ACC112 (cell line): ENCODE measurements around the gene TACC2.

Experiments used
- H2AFZ ChIP-seq: fragments of 200-600 bp; sonication (generic); one replicate; pipeline ENCODE4 v1.6.0; 2017; ENCODE audit warnings: antibody characterized with exemption, low read length; ENCODE audit not compliant: unreplicated experiment
- H3K27ac ChIP-seq: fragments of 200-600 bp; sonication (generic); 2 replicates; pipeline ENCODE4 v1.5.1; 2014; ENCODE audit warnings: low read depth, mild to moderate bottlenecking, antibody characterized with exemption, low read length, moderate library complexity
- H3K27me3 ChIP-seq: fragments of 200-600 bp; sonication (generic); 2 replicates; pipeline ENCODE4 v1.6.1; 2014; ENCODE audit warnings: mild to moderate bottlenecking, antibody characterized with exemption, low read length, moderate library complexity, mixed read lengths; ENCODE audit not compliant: insufficient read depth
- H3K36me3 ChIP-seq: fragments of 200-600 bp; sonication (generic); 2 replicates; pipeline ENCODE4 v1.6.1; 2016; ENCODE audit warnings: mild to moderate bottlenecking, antibody characterized with exemption, low read length, moderate library complexity, mixed read lengths; ENCODE audit not compliant: insufficient read depth
- H3K4me1 ChIP-seq: fragments of 200-600 bp; sonication (generic); one replicate; pipeline ENCODE4 v1.6.1; 2016; ENCODE audit warnings: low read length, mixed read lengths; ENCODE audit not compliant: insufficient read depth, unreplicated experiment, control insufficient read depth
- H3K4me3 ChIP-seq: fragments of 200-600 bp; sonication (generic); 2 replicates; pipeline ENCODE4 v1.5.1; 2014; ENCODE audit warnings: mild to moderate bottlenecking, low read depth, low read length
- H3K79me2 ChIP-seq: fragments of 200-600 bp; sonication (generic); one replicate; pipeline ENCODE4 v1.6.0; 2016; ENCODE audit warnings: low read length; ENCODE audit not compliant: control insufficient read depth, unreplicated experiment, insufficient read depth

TACC2 gene

DNA sequence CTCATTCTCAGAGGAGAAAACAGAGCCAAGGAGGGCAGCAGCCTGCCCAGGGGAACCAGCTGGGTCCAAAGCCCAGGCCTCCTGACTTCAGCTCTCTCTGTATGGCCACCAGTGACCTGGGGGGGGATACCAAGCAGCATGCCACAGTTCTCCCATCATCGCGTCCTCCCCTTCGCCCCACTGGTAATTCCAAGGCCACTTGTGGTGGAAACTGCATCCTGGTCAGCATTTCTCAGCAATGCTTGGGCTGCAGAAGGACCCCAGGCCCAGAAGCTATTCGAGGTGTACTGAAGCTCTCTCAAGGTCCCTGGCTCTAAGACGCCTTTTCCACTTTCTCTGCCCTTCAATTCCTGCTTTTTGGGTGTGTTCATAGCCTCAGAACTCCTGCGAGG lies 309.2 kb downstream of the TACC2 start:
- Histone ChIP-seq H3K27me3 (0 out of 2 replicates have a peak, but pooled peaks cover 6% of the 10 kb centered on the region), H2AFZ (no peak overlapping the region), H3K79me2 (no peaks in the 10 kb centered on the region), H3K36me3 (no peaks in the 10 kb centered on the region), H3K4me3 (no peak overlapping the region), H3K4me1 (peaks cover 13% of the 10 kb centered on the region), H3K27ac (no peak overlapping the region)

DNA sequence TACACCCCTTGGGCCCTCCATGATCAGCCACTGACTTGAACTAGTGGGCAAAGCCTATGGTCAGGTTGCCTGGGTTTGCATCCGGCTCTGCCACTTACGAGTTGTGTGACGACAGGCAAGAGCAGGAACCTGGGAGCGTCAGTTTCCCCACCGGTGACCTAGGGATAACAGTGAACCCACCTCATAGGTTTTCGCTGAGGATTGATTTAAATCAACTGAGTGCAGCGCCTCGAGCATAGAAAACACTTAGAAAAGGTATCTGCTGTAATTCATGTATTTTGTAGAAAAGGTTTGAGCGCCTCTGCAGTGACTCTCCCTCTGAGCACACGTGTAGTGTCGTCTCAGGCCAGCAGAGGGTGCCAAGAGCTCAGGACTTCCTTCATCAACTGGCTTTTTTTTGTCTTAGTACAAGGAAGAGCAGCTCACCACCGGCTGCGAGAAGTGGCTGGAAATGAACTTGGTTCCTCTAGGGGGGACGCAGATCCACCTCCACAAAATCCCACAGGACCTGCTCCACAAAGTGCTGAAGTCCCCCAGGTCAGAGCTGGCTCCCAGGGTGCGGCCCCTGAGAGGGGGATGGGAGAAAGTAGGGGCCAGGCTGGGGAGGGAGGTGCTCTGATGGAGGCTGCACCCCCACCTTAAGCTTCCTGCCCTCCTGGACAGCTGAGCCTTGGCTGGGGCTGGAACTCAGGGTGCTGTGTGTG lies 309.8 kb downstream of the TACC2 start:
- no peaks in the 10 kb centered on the region for H3K79me2 ChIP-seq
- peaks cover 13% of the 10 kb centered on the region for H3K4me1 ChIP-seq
- H3K27ac ChIP-seq: no peak overlapping the region
- H3K27me3 ChIP-seq: 0 out of 2 replicates have a peak, but pooled peaks cover 6% of the 10 kb centered on the region
- H3K36me3 ChIP-seq: no peaks in the 10 kb centered on the region
- peak overlapping the region; percentile 10 for H2AFZ ChIP-seq
- peak overlapping the region; percentile 35; the same call in 1 of the 2 replicates for H3K4me3 ChIP-seq

DNA sequence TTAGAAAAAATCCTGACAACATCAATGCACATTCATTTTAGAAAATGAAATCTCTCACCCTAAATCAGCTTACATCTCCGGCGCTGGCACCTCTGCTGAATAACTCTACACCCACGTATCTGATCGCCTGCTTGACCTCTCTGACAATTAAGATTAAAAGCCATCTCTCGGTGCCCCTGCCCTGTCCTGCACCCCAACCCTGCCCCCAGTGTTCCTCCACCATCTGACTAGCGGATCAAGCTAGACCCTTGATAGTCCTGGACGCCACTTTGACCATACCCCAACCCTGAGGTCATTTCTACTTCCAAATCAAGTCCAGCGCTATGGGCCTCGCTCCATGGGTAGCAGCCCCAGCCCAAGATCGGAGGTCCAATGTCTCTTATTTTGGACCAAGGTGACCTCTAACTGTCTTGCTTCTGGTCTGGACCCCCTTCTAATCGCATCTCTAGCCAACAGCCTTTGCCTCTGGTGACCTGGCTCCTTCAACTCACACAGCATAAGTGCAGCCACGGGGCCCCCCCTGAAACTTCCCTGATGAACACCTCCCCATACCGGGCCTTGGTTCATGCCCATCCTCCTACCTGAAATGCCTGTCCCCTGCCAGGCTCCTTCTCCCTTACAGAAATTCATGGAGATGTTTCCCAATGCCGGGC lies 310.6 kb downstream of the TACC2 start:
- Histone ChIP-seq H3K27ac (no peak overlapping the region), H3K36me3 (no peaks in the 10 kb centered on the region), H3K27me3 (0 out of 2 replicates have a peak, but pooled peaks cover 6% of the 10 kb centered on the region), H2AFZ (no peak overlapping the region), H3K4me3 (no peak overlapping the region), H3K79me2 (no peaks in the 10 kb centered on the region), H3K4me1 (peaks cover 13% of the 10 kb centered on the region)

DNA sequence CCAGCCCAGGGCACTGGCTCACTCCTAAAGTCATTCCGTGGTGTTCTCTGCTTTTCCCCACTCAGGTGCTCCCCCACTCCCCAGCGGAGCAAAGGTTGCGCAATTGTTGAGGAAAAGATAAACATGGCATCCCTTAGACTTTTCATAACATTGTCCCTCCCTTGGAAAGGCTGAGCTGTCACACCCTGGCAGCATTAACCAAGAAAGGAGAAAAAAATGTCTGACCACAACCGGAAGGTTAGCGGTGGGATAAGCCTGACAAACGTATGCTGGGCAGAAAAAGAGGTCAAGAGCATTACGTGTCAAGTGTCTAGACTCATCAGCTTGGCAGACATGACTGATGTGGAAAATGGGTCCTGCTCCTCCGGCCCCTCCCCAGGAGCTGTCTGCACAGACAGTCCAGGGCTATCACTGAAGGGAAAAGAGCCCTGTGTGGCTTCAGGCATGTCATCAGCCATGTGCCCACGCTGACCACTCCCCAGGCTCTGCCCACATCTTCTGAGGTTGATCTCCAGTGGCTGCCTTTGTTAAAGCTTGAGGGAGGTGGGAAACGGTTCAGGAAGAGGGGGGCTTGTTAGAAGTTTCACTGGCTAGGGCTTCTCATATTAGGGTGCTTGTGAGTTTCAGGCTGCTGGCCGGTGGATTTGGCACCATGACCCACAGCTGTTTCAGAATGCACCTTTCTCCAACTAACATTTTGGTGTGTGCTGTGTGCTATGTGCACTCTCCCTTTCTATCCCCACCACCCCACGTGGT lies 312.3 kb downstream of the TACC2 start:
- H3K4me1 ChIP-seq: peaks cover 13% of the 10 kb centered on the region
- no peaks in the 10 kb centered on the region for H3K79me2 ChIP-seq
- no peak overlapping the region for H2AFZ ChIP-seq
- H3K36me3 ChIP-seq: no peaks in the 10 kb centered on the region
- H3K27me3 ChIP-seq: no peaks in the 10 kb centered on the region
- peak overlapping the region; percentile 43 for H3K27ac ChIP-seq
- H3K4me3 ChIP-seq: no peak overlapping the region

DNA sequence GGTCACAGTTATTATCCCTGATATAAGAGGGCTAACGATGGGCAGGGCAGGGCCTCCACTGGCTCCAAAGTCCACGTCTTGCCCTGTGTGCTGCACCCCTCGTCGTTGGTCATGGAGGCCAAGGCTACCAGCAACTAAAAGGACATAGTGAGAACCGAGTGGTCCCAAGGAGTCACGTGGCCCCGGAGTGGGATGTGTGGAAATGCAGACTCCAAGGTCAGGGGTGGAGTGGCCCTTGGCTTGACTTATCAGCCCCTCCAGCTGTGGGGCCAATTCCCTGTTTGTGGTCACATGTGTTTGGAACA lies 312.8 kb downstream of the TACC2 start:
- H2AFZ ChIP-seq: no peak overlapping the region
- peak overlapping the region; percentile 5; the same call in 1 of the 2 replicates for H3K27ac ChIP-seq
- no peaks in the 10 kb centered on the region for H3K79me2 ChIP-seq
- no peaks in the 10 kb centered on the region for H3K27me3 ChIP-seq
- no peaks in the 10 kb centered on the region for H3K36me3 ChIP-seq
- no peak overlapping the region for H3K4me3 ChIP-seq
- H3K4me1 ChIP-seq: peaks cover 13% of the 10 kb centered on the region

DNA sequence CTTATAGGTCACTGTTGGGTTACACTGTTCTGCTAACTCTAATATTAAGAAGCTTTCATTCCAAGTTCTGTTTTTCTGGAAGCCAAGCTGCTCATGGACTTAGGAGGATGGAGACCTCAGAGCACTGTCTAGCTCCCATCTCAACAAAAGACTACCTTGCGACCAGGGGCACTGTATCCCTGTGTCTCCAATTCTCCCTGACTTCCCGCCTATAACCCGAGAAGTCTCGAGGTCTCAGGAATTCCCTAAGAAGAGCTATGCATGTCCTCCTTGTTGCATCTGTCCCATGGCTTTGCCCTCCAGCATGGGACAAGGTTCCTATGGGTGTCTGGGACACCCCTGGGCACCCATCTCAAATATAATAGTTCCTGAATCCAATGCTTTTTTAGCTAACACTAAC lies 313.4 kb downstream of the TACC2 start:
- no peaks in the 10 kb centered on the region for H3K36me3 ChIP-seq
- H3K4me3 ChIP-seq: no peak overlapping the region
- H3K27me3 ChIP-seq: no peaks in the 10 kb centered on the region
- H3K4me1 ChIP-seq: peaks cover 17% of the 10 kb centered on the region
- no peak overlapping the region for H2AFZ ChIP-seq
- no peak overlapping the region for H3K27ac ChIP-seq
- H3K79me2 ChIP-seq: no peaks in the 10 kb centered on the region

DNA sequence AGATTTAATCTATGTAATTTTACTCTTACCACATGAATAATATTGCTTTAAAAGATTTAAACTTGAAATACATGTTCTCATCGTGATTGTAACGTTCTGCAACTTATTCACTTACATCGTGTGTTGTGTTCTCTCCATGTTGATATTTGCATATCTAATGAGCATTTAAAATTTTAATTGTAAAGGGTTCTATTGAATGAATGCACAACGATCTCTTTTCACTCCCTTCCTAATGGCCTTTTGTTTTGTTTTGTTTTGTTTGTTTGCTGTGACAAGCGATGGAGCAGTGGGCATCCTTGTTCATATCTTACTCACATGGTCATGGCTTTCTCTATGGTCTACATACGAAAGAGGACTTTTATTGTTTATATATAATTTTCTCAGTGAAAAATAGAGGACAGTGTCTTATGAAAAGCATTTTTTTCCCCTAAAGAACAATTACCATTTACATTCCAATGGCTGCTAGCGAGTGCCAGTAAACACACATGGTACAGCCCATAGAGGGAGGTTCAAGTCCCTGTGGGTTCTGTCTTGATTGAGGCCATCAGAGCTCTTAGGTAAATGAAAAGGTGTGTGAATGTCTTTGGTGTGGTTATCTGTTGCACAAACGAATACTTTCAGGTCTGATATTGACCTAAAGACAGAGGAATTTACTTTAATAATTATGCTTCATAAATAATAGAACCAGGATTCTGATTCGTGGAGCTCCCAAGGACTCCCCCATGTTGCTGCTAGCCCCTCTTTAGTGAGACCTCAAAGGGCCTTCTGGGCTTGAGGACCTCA lies 314.5 kb downstream of the TACC2 start:
- H2AFZ ChIP-seq: no peak overlapping the region
- H3K36me3 ChIP-seq: no peaks in the 10 kb centered on the region
- H3K27me3 ChIP-seq: no peaks in the 10 kb centered on the region
- peaks cover 25% of the 10 kb centered on the region for H3K4me1 ChIP-seq
- H3K79me2 ChIP-seq: no peaks in the 10 kb centered on the region
- no peak overlapping the region for H3K4me3 ChIP-seq
- no peak overlapping the region for H3K27ac ChIP-seq
